GM19455 (cell line): ENCODE data around the gene TRABD2B.

Experiments
- ATAC-seq: cut with Tn5 transposase; IDR thresholded peaks from one replicate; pipeline ENCODE4 v1.9.1; 2021; ENCODE audit not compliant: unreplicated experiment

The TRABD2B gene

GRCh38 chr1:47914218-47914938 is 82.8 kb downstream of the TRABD2B start:
- no peak for ATAC-seq

GRCh38 chr1:47913225-47913823 is 83.9 kb downstream of the TRABD2B start:
- ATAC-seq, result no peak

- no peak for ATAC-seq
Measured at GRCh38 chr1:47912756-47913155, 84.4 kb downstream of the TRABD2B start.

GRCh38 chr1:47911892-47912291 is 85.3 kb downstream of the TRABD2B start:
- ATAC-seq, result no peak

- no peak for ATAC-seq
Measured at GRCh38 chr1:47911424-47911823, 85.8 kb downstream of the TRABD2B start.

- no peak for ATAC-seq
Measured at GRCh38 chr1:47908258-47908657, 88.9 kb downstream of the TRABD2B start.

- ATAC-seq, result no peak
Measured at GRCh38 chr1:47907177-47907528, 90.0 kb downstream of the TRABD2B start.

- no peak for ATAC-seq
Measured at GRCh38 chr1:47906527-47907176, 90.5 kb downstream of the TRABD2B start.

- ATAC-seq, result no peak
Measured at GRCh38 chr1:47906009-47906432, 91.2 kb downstream of the TRABD2B start.

GRCh38 chr1:47903723-47904122 is 93.5 kb downstream of the TRABD2B start:
- no peak for ATAC-seq

- no peak for ATAC-seq
Measured at GRCh38 chr1:47901001-47901575, 96.1 kb downstream of the TRABD2B start.

- no peak for ATAC-seq
Measured at GRCh38 chr1:47898133-47898845, 98.9 kb downstream of the TRABD2B start.

- ATAC-seq, result no peak
Measured at GRCh38 chr1:47895279-47896125, 101.7 kb downstream of the TRABD2B start.

- no peak for ATAC-seq
Measured at GRCh38 chr1:47894410-47895278, 102.5 kb downstream of the TRABD2B start.

- no peak for ATAC-seq
Measured at GRCh38 chr1:47893412-47893811, 103.8 kb downstream of the TRABD2B start.

- no peak for ATAC-seq
Measured at GRCh38 chr1:47890779-47891178, 106.4 kb downstream of the TRABD2B start.

GRCh38 chr1:47888294-47888629 is 108.9 kb downstream of the TRABD2B start:
- no peak for ATAC-seq

- no peak for ATAC-seq
Measured at GRCh38 chr1:47887475-47888293, 109.5 kb downstream of the TRABD2B start.

GRCh38 chr1:47887060-47887459 is 110.1 kb downstream of the TRABD2B start:
- no peak for ATAC-seq
